ENCODE results near the gene CX3CL1. TPM values are rescaled to one million over a fixed set of nuclear protein-coding genes. Genes with fewer than 3 reads are reported as not detected.

CX3CL1 gene
- total and polyA plus RNA-seq, 2 of the 13 experiments (the other 11 are each of a cell fraction or from before 2014, with no cell fraction given) = 57.3 to 60.8 TPM

DNA sequence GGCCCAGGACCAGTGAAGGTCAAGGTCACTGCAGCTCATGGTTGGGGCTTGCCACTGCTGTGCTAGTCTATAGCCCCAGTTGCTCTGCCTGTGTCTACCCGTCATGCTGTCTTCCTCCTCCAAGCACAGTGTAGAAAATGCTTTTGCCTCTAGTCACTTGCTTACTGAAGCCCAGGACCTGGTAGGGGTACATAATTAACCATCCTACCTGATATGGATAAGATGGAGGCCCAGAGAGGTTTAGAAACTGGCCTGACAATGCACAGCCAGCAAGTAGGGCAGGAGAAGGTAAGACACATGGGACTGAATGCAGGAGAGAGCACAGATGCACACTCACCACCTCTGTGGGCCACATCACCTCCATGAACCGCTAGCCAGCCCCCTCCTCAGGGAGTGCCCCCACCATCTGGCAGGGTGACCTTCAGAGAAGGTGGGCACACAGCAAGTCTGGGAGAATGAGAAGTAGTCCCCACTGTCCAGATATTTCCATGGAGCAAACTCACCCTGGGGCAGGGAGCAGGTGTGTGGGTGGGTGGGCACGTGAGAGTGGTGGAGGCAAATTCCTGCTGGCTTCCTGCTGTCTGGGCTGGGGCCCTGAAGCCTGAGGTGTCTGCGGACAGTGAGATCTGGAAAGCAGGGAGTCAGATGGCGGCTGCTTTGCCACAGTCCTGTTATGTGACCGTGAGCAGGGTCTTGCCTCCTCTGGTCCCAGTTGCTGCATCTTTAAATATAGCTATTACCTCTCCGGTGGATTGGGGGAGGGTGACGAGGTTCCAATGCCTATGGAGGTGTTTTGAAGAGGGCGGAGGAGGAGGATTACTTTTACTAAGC lies 1.0 kb downstream of the CX3CL1 start (continued):
- TF ChIP-seq KLF12 (CRISPR knock-in tag; IDR thresholded peaks at IDR 0.05; ENCODE audit: borderline replicate concordance) (no peak; the same call in 1 of the 2 replicates), ZNF331 (CRISPR knock-in tag; IDR thresholded peaks at IDR 0.05) (peak; percentile 93; the same call in 1 of the 2 replicates), ZNF260 (CRISPR knock-in tag; IDR thresholded peaks at IDR 0.05; ENCODE audit: borderline replicate concordance, low read depth) (0 out of 2 replicates have a peak, but pooled peaks have one; percentile 38), ZNF850 (CRISPR knock-in tag; conservative IDR thresholded peaks at IDR 0.05) (no peak), ZNF761 (CRISPR knock-in tag; conservative IDR thresholded peaks at IDR 0.05) (no peak; the same call in 1 of the 2 replicates), ZNF496 (CRISPR knock-in tag; IDR thresholded peaks at IDR 0.05; ENCODE audit: insufficient replicate concordance) (no peak), ETV5 (CRISPR knock-in tag; IDR thresholded peaks at IDR 0.05; ENCODE audit: borderline replicate concordance) (no peak), ZFP82 (CRISPR knock-in tag; IDR thresholded peaks at IDR 0.05; ENCODE audit: borderline replicate concordance) (0 out of 2 replicates have a peak, but pooled peaks have one; percentile 7), TOE1 (CRISPR knock-in tag; IDR thresholded peaks at IDR 0.05) (no peak; the same call in 1 of the 2 replicates), KDM4B (CRISPR knock-in tag; IDR thresholded peaks at IDR 0.05) (no peak), ZSCAN25 (CRISPR knock-in tag; IDR thresholded peaks at IDR 0.05) (no peak), ZNF235 (CRISPR knock-in tag; IDR thresholded peaks at IDR 0.05; ENCODE audit: borderline replicate concordance) (no peak), BRD4 (CRISPR knock-in tag; IDR thresholded peaks at IDR 0.05) (no peak; the same call in 1 of the 2 replicates), SNRNP70 (IDR thresholded peaks at IDR 0.05; ENCODE audit: low read depth, low read length) (no peak), HDAC6 (IDR thresholded peaks at IDR 0.05; ENCODE audit: low read depth, low read length) (no peak)
- TF ChIP-seq, protein P1, sequence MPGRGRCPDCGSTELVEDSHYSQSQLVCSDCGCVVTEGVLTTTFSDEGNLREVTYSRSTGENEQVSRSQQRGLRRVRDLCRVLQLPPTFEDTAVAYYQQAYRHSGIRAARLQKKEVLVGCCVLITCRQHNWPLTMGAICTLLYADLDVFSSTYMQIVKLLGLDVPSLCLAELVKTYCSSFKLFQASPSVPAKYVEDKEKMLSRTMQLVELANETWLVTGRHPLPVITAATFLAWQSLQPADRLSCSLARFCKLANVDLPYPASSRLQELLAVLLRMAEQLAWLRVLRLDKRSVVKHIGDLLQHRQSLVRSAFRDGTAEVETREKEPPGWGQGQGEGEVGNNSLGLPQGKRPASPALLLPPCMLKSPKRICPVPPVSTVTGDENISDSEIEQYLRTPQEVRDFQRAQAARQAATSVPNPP (CRISPR knock-in tag; IDR thresholded peaks at IDR 0.05) = peak; percentile 65; the same call in 1 of the 2 replicates
- TF ChIP-seq, protein P2, sequence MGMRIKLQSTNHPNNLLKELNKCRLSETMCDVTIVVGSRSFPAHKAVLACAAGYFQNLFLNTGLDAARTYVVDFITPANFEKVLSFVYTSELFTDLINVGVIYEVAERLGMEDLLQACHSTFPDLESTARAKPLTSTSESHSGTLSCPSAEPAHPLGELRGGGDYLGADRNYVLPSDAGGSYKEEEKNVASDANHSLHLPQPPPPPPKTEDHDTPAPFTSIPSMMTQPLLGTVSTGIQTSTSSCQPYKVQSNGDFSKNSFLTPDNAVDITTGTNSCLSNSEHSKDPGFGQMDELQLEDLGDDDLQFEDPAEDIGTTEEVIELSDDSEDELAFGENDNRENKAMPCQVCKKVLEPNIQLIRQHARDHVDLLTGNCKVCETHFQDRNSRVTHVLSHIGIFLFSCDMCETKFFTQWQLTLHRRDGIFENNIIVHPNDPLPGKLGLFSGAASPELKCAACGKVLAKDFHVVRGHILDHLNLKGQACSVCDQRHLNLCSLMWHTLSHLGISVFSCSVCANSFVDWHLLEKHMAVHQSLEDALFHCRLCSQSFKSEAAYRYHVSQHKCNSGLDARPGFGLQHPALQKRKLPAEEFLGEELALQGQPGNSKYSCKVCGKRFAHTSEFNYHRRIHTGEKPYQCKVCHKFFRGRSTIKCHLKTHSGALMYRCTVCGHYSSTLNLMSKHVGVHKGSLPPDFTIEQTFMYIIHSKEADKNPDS (CRISPR knock-in tag; IDR thresholded peaks at IDR 0.05) = no peak
- TF ChIP-seq, protein P3, sequence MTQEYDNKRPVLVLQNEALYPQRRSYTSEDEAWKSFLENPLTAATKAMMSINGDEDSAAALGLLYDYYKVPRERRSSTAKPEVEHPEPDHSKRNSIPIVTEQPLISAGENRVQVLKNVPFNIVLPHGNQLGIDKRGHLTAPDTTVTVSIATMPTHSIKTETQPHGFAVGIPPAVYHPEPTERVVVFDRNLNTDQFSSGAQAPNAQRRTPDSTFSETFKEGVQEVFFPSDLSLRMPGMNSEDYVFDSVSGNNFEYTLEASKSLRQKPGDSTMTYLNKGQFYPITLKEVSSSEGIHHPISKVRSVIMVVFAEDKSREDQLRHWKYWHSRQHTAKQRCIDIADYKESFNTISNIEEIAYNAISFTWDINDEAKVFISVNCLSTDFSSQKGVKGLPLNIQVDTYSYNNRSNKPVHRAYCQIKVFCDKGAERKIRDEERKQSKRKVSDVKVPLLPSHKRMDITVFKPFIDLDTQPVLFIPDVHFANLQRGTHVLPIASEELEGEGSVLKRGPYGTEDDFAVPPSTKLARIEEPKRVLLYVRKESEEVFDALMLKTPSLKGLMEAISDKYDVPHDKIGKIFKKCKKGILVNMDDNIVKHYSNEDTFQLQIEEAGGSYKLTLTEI (CRISPR knock-in tag; conservative IDR thresholded peaks at IDR 0.05) = no peak
- TF ChIP-seq, protein P4, sequence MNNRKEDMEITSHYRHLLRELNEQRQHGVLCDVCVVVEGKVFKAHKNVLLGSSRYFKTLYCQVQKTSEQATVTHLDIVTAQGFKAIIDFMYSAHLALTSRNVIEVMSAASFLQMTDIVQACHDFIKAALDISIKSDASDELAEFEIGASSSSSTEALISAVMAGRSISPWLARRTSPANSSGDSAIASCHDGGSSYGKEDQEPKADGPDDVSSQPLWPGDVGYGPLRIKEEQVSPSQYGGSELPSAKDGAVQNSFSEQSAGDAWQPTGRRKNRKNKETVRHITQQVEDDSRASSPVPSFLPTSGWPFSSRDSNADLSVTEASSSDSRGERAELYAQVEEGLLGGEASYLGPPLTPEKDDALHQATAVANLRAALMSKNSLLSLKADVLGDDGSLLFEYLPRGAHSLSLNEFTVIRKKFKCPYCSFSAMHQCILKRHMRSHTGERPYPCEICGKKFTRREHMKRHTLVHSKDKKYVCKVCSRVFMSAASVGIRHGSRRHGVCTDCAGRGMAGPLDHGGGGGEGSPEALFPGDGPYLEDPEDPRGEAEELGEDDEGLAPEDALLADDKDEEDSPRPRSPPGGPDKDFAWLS (CRISPR knock-in tag; IDR thresholded peaks at IDR 0.05; ENCODE audit: borderline replicate concordance) = no peak; the same call in 1 of the 2 replicates
- TF ChIP-seq, protein P5, sequence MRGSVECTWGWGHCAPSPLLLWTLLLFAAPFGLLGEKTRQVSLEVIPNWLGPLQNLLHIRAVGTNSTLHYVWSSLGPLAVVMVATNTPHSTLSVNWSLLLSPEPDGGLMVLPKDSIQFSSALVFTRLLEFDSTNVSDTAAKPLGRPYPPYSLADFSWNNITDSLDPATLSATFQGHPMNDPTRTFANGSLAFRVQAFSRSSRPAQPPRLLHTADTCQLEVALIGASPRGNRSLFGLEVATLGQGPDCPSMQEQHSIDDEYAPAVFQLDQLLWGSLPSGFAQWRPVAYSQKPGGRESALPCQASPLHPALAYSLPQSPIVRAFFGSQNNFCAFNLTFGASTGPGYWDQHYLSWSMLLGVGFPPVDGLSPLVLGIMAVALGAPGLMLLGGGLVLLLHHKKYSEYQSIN (CRISPR knock-in tag; IDR thresholded peaks at IDR 0.05; ENCODE audit: borderline replicate concordance) = no peak

Measured in HepG2 (cell line).